B cell (primary cell): ENCODE measurements around the gene L3MBTL1.

ENCODE experiments used
- EZH2 ChIP-seq: IDR thresholded peaks from 2 replicates; pipeline ENCODE4 v1.6.1; 2012; ENCODE audit warnings: borderline replicate concordance, low read depth, mild to moderate bottlenecking, moderate library complexity, low read length; ENCODE audit not compliant: insufficient read depth, poor library complexity, severe bottlenecking
- TF ChIP-seq, protein P1 (sequence below): fragments of 200-600 bp; IDR thresholded peaks from one replicate; pipeline ENCODE4 v1.8.0; 2022; ENCODE audit warnings: antibody characterized with exemption, mild to moderate bottlenecking

DNA sequence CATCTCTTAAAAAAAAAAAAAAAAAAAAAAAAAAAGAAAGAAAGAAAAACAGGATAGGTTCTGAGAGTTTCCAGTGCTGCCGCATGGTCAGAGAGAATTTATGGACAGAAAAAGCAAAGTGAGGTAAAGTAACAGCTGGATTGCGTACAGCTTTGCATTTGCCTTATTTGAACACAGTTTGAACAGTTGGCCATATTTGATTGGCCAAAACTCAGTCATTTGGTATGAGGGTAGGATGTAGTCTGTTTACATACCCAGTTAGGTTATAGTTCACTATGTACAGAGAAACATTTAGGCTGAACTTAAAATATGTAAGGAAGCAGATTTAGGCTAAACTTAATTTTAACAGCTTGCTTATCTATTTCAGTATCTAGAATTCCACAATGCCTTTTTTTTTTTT, 17.5 kb upstream of the L3MBTL1 start:
- TF ChIP-seq, protein P1, sequence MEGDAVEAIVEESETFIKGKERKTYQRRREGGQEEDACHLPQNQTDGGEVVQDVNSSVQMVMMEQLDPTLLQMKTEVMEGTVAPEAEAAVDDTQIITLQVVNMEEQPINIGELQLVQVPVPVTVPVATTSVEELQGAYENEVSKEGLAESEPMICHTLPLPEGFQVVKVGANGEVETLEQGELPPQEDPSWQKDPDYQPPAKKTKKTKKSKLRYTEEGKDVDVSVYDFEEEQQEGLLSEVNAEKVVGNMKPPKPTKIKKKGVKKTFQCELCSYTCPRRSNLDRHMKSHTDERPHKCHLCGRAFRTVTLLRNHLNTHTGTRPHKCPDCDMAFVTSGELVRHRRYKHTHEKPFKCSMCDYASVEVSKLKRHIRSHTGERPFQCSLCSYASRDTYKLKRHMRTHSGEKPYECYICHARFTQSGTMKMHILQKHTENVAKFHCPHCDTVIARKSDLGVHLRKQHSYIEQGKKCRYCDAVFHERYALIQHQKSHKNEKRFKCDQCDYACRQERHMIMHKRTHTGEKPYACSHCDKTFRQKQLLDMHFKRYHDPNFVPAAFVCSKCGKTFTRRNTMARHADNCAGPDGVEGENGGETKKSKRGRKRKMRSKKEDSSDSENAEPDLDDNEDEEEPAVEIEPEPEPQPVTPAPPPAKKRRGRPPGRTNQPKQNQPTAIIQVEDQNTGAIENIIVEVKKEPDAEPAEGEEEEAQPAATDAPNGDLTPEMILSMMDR = no peak
- no peak for TF ChIP-seq EZH2
